Pancreas (tissue), 10 donors: Measurements from ENCODE around the gene SETBP1. TPM values are rescaled to one million over a fixed set of nuclear protein-coding genes. Genes with fewer than 3 reads are reported as not detected.
A peak's percentile ranks its signal among the peaks of the same experiment; 100 is the strongest.

Source experiments
- ATAC-seq, 4 donors: fragments of 200-7000 bp; cut with Tn5 transposase; one replicate each; pipeline versions ENCODE4 v1.8.0 to v1.9.1; 2020; ENCODE audit warnings: mild to moderate bottlenecking in 4 of 4, moderate library complexity in 4 of 4
- DNase-seq, 6 donors: peaks; one replicate each; pipeline ENCODE4 v3.0.0-alpha.2; 2020
- FAIRE-seq: peaks from 2 replicates; lab custom pipeline; 2012; peaks lifted over from hg19 to GRCh38; lab: Jason Lieb, UNC
- H3K27ac ChIP-seq, 4 donors: fragments of 200-600 bp; sonication (generic); 1 replicate in 3 of 4; 2 replicates in 1 of 4; pipeline versions ENCODE4 v1.5.0 to v1.8.0; 2020
- H3K27me3 ChIP-seq, 4 donors: fragments of 200-600 bp; one replicate each; pipeline ENCODE4 v1.8.0; 2021
- H3K36me3 ChIP-seq, 3 donors: fragments of 200-600 bp; sonication (generic) in 1 of 3; one replicate each; pipeline versions ENCODE4 v1.5.0 to v1.8.0; 2020 to 2021
- H3K4me1 ChIP-seq, 3 donors: fragments of 200-600 bp; one replicate each; pipeline ENCODE4 v1.8.0; 2021
- H3K4me3 ChIP-seq, 4 donors: fragments of 200-600 bp; sonication (generic) in 2 of 4; one replicate each; pipeline versions ENCODE4 v1.5.0 to v1.8.0; 2020 to 2021
- H3K9me3 ChIP-seq, 4 donors: fragments of 200-600 bp; one replicate each; pipeline ENCODE4 v1.8.0; 2021
- CTCF ChIP-seq, 4 donors: fragments of 200-600 bp; sonication (generic) in 3 of 4; IDR thresholded peaks; one replicate each; pipeline versions ENCODE4 v1.5.0 to v1.8.0; 2021; ENCODE audit warnings: antibody characterized with exemption in 4 of 4
- WGBS, 2 donors: extraction: QIAGEN DNeasy Blood & Tissue Kit; methylation state at CpG; one replicate each; pipeline ENCODE4 v1.1.7; 2013; 5-methylcytosine and 5-hydroxymethylcytosine counted together
- intact Hi-C, 3 donors: fragments of 100-400 bp; cut with DNase I; formaldehyde crosslinking; loops; one replicate each; pipeline versions ENCODE4 v1.11.1 to v1.14.2; 2022
- polyA plus RNA-seq, 2 donors: library from polyadenylated mRNA; stranded (reverse); fragments of 200-250 nt; gene quantifications; one replicate each; pipeline ENCODE4 v1.2.3, GENCODE V29; 2013
- total RNA-seq, 6 donors: library from RNA; stranded (reverse); fragmentation: NEBNext Ultra II Directional in 4 of 6; extraction: Animal tissue kit (Norgen Biotek cat#: 25700) in 4 of 6; gene quantifications; one replicate each; pipeline versions ENCODE4 v1.2.1 to v1.2.4, GENCODE V29; 2021 to 2023
- donor health status: healthy with polysubstance abuse.
- donor health status: DM: no; HTN: no; CAD: no; lungs with moderate emphysema.
- donor health status: DM: no; HTN: no; CAD: no.
- donor health status: control.
- donor health status: control.
- donor health status: Bipolar disorder and iron deficiency.
- donor health status: DM: yes; HTN: yes; CAD: no.
- donor health status: DM: no; HTN: no; CAD: no.
- donor health status: DM: no; HTN: no; CAD: no.
- donor health status: DM: yes; HTN: yes; CAD: no.

The SETBP1 gene
- total and polyA plus RNA-seq, 8 donors: 3.9 to 24.0 (median 18.1) TPM

- peak in 3 of 4 donors; percentile 48 to 80 (median 71) for ATAC-seq
- Histone ChIP-seq H3K9me3 (no peaks in the 10 kb centered on the region), H3K27ac (peak overlapping the region in 2 of 4 donors; percentile 2 to 50), H3K4me1 (peaks cover 27 to 33% (median 27%) of the 10 kb centered on the region in 3 donors), H3K36me3 (no peaks in the 10 kb centered on the region), H3K4me3 (no peak overlapping the region), H3K27me3 (no peaks in the 10 kb centered on the region)
- intact Hi-C loops: no loop called here
- FAIRE-seq: no peak
- TF ChIP-seq CTCF (IDR thresholded peaks at IDR 0.05): no peak
- 55 to 62% methylated on average over 3 of the region's 3 CpGs for WGBS, 2 donors
- no peak for DNase-seq
Measured at GRCh38 chr18:44765456-44765855, 84.8 kb downstream of the SETBP1 start.

- no peak for TF ChIP-seq CTCF (IDR thresholded peaks at IDR 0.05)
- Histone ChIP-seq H3K4me3 (no peak overlapping the region), H3K27ac (peak overlapping the region in 1 of 4 donors; percentile 12), H3K9me3 (no peaks in the 10 kb centered on the region), H3K27me3 (no peaks in the 10 kb centered on the region), H3K4me1 (peaks cover 26 to 33% (median 29%) of the 10 kb centered on the region in 3 donors), H3K36me3 (no peaks in the 10 kb centered on the region)
- 88 to 92% methylated on average over 2 of the region's 2 CpGs for WGBS, 2 donors
- DNase-seq (no peak), ATAC-seq (no peak), FAIRE-seq (no peak)
- intact Hi-C loops: no loop called here
Measured at GRCh38 chr18:44766450-44766849, 85.8 kb downstream of the SETBP1 start.

GRCh38 chr18:44767807-44768206 lies 87.1 kb downstream of the SETBP1 start:
- Histone ChIP-seq H3K9me3 (no peaks in the 10 kb centered on the region), H3K4me1 (peaks cover 12 to 28% (median 22%) of the 10 kb centered on the region in 3 donors), H3K27me3 (no peaks in the 10 kb centered on the region), H3K4me3 (no peak overlapping the region), H3K27ac (no peak overlapping the region), H3K36me3 (no peaks in the 10 kb centered on the region)
- no peak for DNase-seq
- TF ChIP-seq CTCF (IDR thresholded peaks at IDR 0.05): no peak
- no peak for ATAC-seq
- FAIRE-seq: no peak
- WGBS, 2 donors: 86 to 92% methylated on average over 4 of the region's 4 CpGs
- intact Hi-C loops: no loop called here

GRCh38 chr18:44770641-44771040 lies 90.0 kb downstream of the SETBP1 start:
- intact Hi-C loops: no loop called here

More at GRCh38 chr18:44770641-44771040, 90.0 kb downstream of the SETBP1 start:
- no peak overlapping the region for H3K4me3 ChIP-seq
- H3K27me3 ChIP-seq: no peaks in the 10 kb centered on the region
- H3K9me3 ChIP-seq: no peaks in the 10 kb centered on the region
- H3K4me1 ChIP-seq: peaks cover 5 to 23% (median 16%) of the 10 kb centered on the region in 3 donors
- FAIRE-seq: no peak
- H3K36me3 ChIP-seq: no peaks in the 10 kb centered on the region
- H3K27ac ChIP-seq: peak overlapping the region in 1 of 4 donors; percentile 63
- ATAC-seq: no peak
- no peak for TF ChIP-seq CTCF (IDR thresholded peaks at IDR 0.05)
- DNase-seq: no peak
- 90 to 95% methylated on average over 2 of the region's 2 CpGs for WGBS, 2 donors
